ENCODE results near the gene MYT1.

- no peak for TF ChIP-seq ELF4 (IDR thresholded peaks at IDR 0.05)
- TF ChIP-seq TARDBP (IDR thresholded peaks at IDR 0.05): no peak
- no peak for TF ChIP-seq BHLHE40 (IDR thresholded peaks at IDR 0.05; ENCODE audit: borderline replicate concordance)
- no peak for TF ChIP-seq HDGF (IDR thresholded peaks at IDR 0.05; ENCODE audit: borderline replicate concordance)
- no peak for TF ChIP-seq PKNOX1 (IDR thresholded peaks at IDR 0.05)
- no peak for TF ChIP-seq FOXM1 (IDR thresholded peaks at IDR 0.05; ENCODE audit: borderline replicate concordance)
- TF ChIP-seq SUZ12 (IDR thresholded peaks at IDR 0.05): no peak
- TF ChIP-seq FOXA1 (IDR thresholded peaks at IDR 0.05): no peak
- no peak for TF ChIP-seq LEF1 (IDR thresholded peaks at IDR 0.05; ENCODE audit: borderline replicate concordance)
- no peak for TF ChIP-seq SP1 (IDR thresholded peaks at IDR 0.05)
- TF ChIP-seq ARNT (IDR thresholded peaks at IDR 0.05): no peak
Measured at GRCh38 chr20:64171211-64171610, 7.0 kb downstream of the MYT1 start.

All from HEK293T (cell line).